DMS 273 (cell line): ENCODE measurements around the gene DENND2C.
A peak's percentile ranks its signal among the peaks of the same experiment; 100 is the strongest.
"Not testable (repeated sequence)": the region's sequence is repeated elsewhere in the genome, so short reads cannot be mapped to it uniquely, and the experiment has no call there.

Experiments
- DNase-seq: peaks from one replicate; lab custom pipeline; 2025; ENCODE audit not compliant: unreplicated experiment; lab: John Stamatoyannopoulos, UW

The DENND2C gene

DNA sequence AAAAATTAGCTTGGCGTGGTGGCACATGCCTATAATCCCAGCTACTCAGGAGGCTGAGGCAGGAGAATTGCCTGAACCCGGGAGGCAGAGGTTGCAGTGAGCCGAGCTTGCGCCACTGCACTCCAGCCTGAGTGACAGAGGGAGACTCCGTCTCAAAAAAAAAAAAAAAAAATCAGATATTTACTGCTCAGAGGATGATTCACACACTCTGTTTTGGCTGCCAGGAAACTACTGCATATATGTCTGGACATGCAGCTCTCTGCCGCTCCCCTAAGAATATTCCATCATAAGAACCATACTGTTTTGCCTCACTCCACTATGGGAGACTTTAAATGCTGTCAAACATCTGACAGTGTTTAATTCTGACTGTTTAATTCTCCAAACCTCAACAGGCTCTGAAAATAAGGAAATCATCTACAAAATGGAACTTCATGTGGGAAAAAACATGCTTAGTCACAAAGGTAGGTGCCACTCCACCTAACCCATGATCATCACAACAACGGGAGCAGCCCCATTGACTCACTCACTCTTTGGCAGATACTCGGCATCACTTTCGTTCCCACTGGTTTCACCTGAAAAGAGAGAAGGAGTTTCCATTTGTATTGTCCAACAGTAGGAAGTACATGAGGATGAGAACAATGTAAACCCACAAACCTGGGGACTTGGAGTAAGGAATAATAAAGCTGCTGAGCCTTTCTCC lies 59.2 kb downstream of the DENND2C start:
- peak; percentile 29 for DNase-seq

DNA sequence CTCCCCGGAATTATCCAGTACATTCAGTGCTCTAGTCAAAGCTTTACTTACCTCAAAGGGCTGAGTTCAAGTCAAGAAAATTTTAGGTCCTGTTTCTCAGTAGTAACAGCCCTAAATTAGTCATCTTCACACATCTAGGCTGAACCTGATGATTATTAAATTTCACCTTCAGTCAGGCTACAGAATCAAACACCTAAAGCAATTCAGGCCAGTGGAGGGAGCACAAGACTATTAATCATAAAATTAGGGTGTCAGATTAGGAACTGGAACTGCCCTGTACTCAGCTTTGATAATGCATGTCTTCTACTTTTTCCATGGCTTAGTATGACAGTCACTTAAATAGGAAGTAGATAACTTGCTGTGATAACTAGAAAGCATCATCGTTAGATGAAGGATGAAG lies 60.0 kb downstream of the DENND2C start:
- DNase-seq, result peak; percentile 4

DNA sequence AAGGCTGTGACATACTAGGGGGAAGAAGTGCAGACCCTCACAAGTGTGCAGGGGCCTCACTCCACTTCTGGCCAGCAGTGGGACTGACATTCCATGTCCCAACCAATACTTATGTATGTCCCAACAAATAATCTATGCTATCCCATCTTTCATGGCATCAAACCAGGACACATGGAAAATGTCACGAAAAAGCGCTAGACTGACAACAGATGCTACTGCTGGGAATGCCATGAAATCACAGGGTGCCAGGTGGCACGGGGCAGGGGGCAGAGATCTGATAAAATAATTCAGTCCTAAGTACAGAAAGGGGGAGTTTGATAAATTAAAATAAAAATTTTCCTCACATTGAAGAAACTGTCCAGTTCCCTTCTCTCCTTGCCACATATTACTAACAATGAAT lies 60.8 kb downstream of the DENND2C start:
- peak; percentile 48 for DNase-seq

DNA sequence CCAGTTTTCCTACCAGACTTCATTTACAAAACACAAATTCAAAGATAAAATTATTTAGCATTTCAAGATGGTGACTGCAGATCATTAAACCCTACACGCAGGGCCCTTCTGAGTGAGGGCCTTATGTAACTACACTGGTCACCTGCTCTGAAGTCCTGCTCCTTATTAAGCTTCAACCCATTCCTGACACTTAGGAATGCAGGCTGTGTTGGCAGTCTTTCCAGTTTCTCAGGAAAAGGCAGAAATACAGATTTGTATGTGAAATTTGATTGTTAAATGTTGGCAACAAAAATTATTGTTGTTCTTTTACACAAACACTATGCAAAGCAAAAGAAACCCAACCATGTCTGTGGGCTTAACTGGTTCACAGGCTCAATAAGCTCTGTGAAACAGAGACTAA lies 62.6 kb downstream of the DENND2C start:
- no peak for DNase-seq

DNA sequence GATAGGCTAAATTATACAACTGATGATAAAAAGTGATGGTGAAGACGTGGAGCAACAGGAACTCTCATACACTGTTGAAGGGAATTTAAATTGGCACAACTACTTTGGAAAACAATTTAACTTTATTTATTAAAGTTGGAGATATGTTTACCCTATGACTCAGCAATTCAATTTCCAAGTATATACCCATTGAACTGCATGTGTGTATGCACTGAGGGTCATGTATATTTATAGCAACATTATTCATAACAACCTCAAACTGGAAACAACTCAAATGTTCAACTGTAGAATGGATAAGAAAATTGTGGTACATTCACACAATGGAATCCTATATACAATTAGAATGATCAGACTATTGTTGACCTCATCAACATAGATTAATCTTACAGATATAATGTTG lies 71.9 kb downstream of the DENND2C start:
- no peak for DNase-seq

DNA sequence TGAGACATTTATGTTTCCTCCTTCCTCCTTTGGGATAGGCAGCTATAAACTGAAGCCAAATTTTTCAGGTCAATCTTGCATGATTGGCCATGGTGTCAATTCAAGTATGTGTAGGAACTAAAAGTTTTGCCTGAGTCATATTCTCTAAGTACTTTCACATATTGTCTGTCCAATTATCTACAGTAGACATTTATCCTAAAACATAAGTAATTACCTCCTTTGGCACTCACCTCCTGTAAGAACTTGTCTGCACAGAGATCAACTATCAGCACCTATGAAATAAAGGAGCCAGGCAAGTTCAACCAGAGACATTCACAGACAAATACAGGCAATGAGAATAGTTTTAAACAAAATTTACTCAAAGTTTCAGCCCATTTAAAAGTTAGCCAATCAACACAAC lies 74.2 kb downstream of the DENND2C start:
- no peak for DNase-seq

DNA sequence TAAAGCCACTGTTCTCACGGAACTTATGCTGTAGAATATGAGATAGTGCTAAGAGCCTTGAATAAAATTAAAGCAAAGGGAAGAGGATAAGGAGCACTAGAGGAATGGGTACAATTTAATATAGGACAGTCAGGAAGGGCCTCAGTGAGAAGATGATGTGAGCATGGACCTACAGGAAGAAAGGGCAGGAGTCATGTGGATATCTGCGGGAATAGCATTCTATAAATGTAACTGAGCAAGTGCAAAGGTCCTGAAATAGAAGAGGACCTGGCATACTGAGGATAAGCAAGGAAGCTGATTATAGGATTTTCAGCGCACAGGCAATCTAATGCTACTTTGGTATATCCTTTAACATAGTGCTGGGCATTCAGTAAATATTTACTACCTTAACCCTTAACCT lies 75.8 kb downstream of the DENND2C start:
- DNase-seq, result no peak

DNA sequence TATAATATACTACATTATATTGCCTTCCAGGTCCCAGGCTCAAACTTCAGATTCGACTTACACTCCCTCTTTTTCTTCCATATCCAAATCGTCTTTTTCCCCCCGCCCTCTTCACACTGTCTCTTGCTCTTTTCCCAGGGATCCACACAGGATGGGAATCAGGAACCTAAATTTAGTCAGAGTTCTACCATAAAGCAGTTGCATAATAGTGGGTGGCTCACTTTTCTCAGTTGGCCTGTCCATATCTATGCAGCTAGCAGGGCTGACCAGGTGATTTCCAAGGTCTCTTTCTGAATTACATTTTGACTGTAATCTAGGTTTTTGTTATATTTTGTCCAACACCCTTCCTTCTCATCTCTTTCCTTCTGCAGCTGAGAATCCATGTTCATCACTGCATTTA lies 80.7 kb downstream of the DENND2C start:
- DNase-seq, result no peak

DNA sequence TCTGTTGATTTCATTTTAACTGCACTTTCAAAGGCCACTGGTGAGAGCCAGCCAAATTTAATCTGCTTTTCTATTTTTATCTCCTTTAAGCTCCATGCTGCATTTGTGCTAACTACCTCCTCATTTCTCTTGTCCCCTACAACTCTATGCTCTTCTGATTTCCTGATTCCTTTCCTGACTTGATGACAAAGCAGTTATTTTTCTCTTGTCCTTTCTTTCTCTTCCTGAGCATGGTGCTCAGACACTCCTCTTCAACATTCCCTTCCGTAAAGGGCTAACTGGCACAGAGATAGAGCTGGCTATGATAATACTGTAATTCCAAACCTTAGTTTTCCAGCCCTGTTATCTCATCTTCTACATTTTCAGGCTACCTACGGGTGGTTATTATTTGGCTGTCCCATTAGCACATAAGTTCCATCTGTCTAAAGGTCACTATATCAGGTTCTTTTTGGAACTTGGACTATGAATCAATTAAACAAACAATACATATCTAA lies 81.6 kb downstream of the DENND2C start:
- peak; percentile 60 for DNase-seq

DNA sequence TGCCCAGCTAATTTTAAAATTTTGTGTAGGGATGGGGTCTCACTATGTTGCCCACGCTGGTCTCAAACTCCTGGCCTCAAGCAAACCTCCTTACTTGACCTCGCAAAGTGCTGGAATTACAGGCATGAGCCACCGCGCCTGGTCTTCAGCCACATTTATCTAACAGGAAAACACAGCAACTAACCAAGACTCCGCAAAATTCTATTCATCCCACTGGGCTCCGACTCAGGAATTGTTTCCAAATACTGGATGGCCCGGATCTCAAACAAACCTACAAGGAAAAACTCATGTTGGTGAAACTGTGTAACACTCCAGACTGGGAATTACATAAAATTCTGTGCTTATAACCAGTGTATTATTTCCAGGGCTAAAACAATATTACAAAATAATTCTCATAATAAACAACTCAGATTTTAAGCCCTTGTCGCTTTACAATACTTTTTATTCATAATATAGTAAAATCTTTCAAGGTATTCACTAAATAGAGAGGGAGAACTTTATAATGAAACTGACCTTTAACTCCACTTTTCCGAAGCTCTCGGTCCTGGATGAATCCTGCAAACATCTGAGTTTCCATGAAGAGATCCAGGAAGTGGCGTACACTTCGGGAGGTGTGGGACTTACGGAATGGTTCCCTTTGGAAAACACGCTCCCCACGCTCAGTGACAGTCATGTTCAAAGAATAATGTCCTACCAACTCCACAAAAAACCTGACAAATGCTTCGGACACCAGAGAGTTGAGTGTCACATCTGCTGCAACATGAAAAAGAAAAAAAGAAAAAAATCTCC lies 82.5 kb downstream of the DENND2C start:
- peak; percentile 25 for DNase-seq

DNA sequence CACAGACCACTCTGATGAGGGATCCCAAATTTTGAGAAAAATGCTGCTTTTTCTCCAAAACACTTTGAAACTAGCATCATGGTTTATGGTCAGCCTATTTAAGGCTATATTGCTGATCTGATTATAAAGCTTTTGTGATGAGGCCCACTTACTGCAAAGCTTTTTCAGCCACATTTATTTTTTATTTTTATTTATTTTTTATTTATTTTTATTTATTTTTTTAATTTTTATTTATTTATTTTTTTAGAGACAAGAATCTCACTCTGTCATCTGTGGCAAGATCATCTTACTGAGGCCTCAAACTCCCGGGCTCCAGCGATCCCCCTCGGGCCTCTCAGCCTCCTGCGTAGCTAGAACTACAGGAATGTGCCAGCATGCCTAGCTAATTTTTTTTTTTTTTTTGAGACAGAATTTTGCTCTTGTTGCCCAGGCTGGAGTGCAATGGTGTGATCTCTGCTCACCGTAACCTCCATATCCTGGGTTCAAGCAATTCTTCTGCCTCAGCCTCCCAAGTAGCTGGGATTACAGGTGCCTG lies 83.3 kb downstream of the DENND2C start:
- no peak for DNase-seq

DNA sequence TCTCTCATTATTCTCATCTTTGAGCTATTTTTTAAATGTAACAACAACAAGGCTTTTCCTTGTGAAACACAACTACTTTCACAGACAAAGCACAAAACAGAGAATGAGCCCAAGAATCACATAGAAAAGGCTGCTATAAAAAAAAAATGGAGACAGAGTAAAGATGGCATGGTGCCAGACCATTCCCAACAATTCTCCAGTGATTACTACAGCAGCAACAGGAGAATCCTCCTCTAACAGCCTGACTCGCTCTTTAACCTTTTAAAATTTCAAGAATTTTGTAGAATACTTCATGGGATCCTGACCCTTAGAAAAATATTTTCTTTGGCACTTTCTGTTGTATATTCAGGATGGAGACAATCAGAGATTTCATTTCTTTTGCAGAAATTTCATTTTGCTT lies 84.6 kb downstream of the DENND2C start:
- peak; percentile 19 for DNase-seq

DNA sequence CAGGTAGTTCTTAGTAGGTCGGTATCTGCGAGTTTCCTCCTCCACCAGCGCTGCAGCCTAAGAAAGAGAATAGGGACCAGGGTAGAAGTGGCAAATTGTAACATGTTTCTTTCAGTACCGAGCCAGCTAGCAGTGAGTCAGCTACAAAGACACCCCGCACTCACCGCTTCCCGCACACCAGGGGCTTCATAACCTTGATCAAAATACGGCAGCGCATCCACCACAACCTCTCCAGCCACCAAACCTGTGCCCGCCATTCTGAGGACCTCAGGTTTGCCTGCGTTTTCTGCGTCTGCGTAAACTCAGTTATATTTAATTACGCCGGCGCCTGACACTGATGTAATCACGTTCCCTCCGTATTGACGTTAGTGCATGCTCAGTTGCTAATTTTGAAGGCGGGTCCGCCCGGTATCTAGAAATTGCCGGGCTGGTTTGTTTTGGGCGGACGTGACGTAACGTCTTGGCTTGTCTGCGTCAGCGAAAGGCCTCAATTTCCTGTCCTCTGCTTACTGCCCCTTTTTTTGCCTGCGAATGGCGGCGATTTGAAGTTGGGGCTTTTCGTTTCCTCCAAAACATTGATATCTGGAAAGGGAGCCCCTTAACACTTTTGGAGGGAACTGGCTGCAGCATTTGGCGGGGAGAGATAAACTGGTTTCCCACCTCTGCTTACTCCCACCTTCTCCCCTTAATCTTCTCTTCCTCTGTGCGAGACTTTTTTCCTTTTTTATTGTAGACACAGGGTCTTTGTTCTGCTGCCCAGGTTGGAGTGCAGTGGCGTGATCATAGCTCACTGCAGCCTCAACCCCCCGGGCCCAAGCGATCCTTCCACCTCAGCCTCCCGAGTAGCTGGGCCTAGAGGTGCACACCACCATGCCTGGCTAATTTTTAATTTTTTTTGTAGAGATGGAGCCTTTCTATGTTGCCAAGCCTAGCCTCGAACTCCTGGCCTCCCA lies 88.2 kb downstream of the DENND2C start, which contains the start of gene BCAS2:
BCAS2 (minus strand) TSS at position 281 of the 953 bp plus-strand sequence; CDS start at position 257, 24 bp downstream.
- peak; percentile 99 for DNase-seq

DNA sequence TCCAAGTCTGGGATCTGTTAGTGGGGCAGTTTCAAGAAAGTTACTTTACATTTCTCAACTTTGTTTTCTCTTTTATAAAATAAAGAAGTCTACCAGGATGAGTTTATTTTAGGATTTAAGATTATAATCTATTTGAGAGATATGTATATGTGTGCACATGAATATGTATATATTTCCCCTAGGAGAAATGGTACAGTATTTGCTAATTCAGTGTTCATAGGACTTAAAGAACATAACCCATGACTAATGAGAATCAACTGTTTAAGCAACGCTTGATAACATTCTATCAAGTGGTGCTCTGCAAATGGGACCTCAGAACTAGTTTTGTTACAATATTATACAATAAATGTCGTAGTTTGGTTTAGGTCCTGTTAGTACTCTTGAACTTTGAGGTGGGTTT lies 95.5 kb downstream of the DENND2C start:
- DNase-seq, result no peak

DNA sequence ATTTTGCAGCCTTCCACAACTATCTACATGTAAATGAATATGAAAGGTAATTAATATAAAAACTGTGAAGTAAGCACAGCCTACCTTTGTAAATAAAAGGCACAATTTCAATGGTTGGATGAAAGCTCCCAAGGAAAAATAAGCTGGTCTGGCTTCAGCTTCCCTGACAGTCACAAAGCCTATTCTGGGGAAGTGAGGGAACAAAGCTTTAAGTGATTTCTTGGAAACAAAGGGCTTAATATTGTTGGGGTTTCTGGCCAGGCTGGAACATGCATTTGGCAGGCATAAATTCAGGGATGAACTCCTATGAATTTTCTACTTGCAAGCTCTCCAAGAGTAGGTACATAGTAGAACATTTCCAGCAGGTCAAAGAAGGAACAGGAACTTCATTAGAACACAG lies 105.7 kb downstream of the DENND2C start:
- DNase-seq, result no peak

DNA sequence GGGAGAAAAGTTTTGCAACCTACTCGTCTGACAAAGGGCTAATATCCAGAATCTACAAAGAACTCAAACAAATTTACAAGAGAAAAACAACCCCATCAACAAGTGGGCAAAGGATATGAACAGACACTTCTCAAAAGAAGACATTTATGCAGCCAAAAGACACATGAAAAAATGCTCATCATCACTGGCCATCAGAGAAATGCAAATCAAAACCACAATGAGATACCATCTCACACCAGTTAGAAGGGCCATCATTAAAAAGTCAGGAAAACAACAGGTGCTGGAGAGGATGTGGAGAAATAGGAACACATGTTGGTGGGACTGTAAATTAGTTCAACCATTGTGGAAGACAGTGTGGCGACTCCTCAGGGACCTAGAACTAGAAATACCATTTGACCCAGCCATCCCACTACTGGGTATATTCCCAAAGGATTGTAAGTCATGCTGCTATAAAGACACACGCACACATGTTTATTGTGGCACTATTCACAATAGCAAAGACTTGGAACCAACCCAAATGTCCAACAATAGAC lies 106.8 kb downstream of the DENND2C start:
- DNase-seq, result not testable (repeated sequence)

DNA sequence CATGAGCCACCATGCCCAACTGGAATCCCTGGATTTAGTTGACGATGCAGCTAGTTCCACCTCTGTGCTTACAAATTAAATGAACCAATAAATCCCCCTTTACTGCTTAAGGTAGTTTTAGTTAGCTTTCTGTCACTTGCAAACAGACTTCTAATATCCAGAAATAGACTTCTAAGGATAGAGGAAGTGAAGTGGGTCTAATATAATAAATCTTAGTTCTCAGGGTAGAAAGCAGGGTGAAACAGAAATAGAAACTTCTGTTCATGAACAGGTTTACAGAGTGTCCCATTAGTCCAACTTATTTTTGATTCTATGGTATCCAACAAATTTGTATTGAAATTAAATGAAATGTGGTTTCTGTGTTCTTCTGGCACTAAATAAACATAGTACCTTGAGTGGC lies 108.5 kb downstream of the DENND2C start:
- no peak for DNase-seq

DNA sequence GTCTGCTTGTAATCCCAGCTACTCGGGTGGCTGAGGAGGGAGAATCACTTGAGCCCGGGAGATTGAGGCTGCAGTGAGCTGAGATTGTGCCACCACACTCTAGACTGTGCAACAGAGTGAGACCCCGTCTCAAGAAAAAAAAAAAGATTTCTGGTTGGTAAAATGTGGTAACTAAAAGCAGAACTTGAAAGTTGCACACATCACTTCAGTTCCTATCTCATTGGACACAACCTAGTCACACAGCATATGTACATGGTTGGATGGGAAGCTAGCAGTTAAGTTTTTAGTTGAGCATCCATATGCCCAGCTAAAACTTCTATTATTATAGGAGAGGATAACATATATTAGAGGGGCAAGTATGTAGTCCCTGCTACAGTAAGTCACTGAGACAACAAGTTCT lies 110.5 kb downstream of the DENND2C start:
- DNase-seq, result no peak

DNA sequence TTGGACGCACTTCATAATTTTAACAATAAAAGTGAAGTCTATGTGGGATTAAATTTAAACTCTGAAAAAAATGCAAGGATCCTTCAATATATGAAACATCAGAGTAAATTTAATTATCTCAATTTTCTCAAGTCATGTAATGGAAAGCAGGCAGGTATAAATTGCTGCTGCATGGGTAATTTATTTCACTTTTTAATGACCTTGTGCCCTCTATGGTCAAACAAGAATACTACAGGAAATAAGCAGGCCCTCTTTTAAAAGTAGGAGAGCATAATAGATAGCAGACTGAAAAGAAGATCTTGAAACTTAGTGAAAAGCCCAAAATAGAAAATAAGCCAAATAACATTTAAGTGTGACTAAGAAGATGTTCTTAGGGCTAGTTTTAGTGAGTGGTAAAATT lies 111.3 kb downstream of the DENND2C start:
- peak; percentile 43 for DNase-seq

DNA sequence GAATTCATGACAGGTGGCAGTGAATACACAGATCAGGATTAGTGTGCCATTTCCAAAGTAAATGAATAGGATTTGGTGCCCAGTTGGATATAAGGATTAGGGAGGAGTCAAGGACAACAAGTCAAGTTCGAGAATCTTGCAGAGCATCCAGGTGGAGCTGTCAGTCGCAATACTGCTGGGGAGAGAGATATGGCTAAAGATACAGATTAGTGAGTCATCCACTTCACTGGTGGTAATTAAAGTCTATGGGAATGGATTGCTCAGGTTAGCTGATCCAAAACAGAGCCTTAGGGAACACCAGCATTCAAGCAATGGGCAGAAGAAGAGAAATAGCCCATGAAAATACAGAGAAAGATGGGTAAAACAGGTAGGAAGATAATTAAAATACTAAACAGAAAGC lies 115.3 kb downstream of the DENND2C start:
- no peak for DNase-seq
